Stimulated activated naive CD4-positive, alpha-beta T cell treated with Interleukin-2 at 50 U/mL for 16 hours (primary cell): ENCODE measurements around the gene RASA2.
"Not testable (repeated sequence)": the region's sequence is repeated elsewhere in the genome, so short reads cannot be mapped to it uniquely, and the experiment has no call there.

ENCODE experiments used
- DNase-seq: peaks from one replicate; lab custom pipeline; 2025; lab: John Stamatoyannopoulos, UW

RASA2 gene

GRCh38 chr3:141459008-141459407, 27.8 kb upstream of the RASA2 start:
- DNase-seq, result no peak

- peak; percentile 82 for DNase-seq
Observed at GRCh38 chr3:141460097-141460704, 26.6 kb upstream of the RASA2 start.

- DNase-seq, result no peak
Observed at GRCh38 chr3:141462176-141462859, 24.5 kb upstream of the RASA2 start.

GRCh38 chr3:141465221-141465620, 21.6 kb upstream of the RASA2 start:
- no peak for DNase-seq

GRCh38 chr3:141466633-141467169, 20.1 kb upstream of the RASA2 start:
- DNase-seq, result no peak

- DNase-seq, result no peak
Observed at GRCh38 chr3:141469720-141470119, 17.1 kb upstream of the RASA2 start.

GRCh38 chr3:141471160-141471559, 15.7 kb upstream of the RASA2 start:
- DNase-seq, result no peak

- no peak for DNase-seq
Observed at GRCh38 chr3:141476033-141476432, 10.8 kb upstream of the RASA2 start.

GRCh38 chr3:141477224-141477623, 9.6 kb upstream of the RASA2 start:
- DNase-seq, result no peak

GRCh38 chr3:141478139-141478538, 8.7 kb upstream of the RASA2 start:
- no peak for DNase-seq

GRCh38 chr3:141478840-141479239, 8.0 kb upstream of the RASA2 start:
- not testable (repeated sequence) for DNase-seq

GRCh38 chr3:141482245-141482922, 4.4 kb upstream of the RASA2 start:
- no peak for DNase-seq

- DNase-seq, result no peak
Observed at GRCh38 chr3:141484701-141485287, 2.0 kb upstream of the RASA2 start.

GRCh38 chr3:141485641-141486495, 959 bp upstream of the RASA2 start:
- no peak for DNase-seq

- no peak for DNase-seq
Observed at GRCh38 chr3:141486496-141486745, 406 bp upstream of the RASA2 start.

GRCh38 chr3:141487521-141488252, 860 bp downstream of the RASA2 start:
- DNase-seq, result peak; percentile 85

GRCh38 chr3:141489203-141489602, 2.4 kb downstream of the RASA2 start:
- DNase-seq, result peak; percentile 32

GRCh38 chr3:141491081-141491480, 4.3 kb downstream of the RASA2 start:
- no peak for DNase-seq

- DNase-seq, result no peak
Observed at GRCh38 chr3:141491929-141492328, 5.1 kb downstream of the RASA2 start.

GRCh38 chr3:141493184-141493583, 6.4 kb downstream of the RASA2 start:
- DNase-seq, result no peak

- DNase-seq, result not testable (repeated sequence)
Observed at GRCh38 chr3:141497589-141497988, 10.8 kb downstream of the RASA2 start.
